ENCODE results near the gene MED29.

MED29 gene

DNA sequence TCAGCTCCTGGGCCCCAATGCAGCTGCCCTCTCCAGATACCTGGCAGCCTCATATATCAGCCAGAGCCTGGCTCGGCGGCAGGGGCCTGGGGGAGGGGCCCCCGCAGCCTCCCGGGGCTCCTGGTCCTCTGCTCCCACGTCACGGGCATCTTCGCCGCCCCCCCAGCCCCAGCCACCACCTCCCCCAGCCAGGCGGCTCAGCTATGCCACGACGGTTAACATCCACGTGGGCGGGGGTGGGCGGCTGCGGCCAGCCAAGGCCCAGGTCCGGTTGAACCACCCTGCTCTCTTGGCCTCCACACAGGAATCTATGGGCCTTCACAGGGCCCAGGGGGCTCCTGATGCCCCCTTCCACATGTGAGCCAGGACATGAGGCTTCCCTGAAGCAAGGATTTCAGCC lies 33.8 kb downstream of the MED29 start:
- no peak overlapping the region for H3K4me3 ChIP-seq (ENCODE audit: low read length in 2 of 2)
- peaks cover 6 to 26% of the 10 kb centered on the region in 2 donors for H3K36me3 ChIP-seq (ENCODE audit: control insufficient read depth in 2 of 2, insufficient read depth in 2 of 2, low read length in 2 of 2)
- no peaks in the 10 kb centered on the region for H3K9me3 ChIP-seq (ENCODE audit: control insufficient read depth in 2 of 2, low read length in 2 of 2)
- H3K4me1 ChIP-seq (ENCODE audit: control insufficient read depth, insufficient read depth, low read length): peaks cover 16% of the 10 kb centered on the region
- no peak overlapping the region for H3K9ac ChIP-seq (ENCODE audit: low read length in 2 of 2)
- H3K27me3 ChIP-seq (ENCODE audit: control insufficient read depth in 1 of 2, insufficient read depth in 2 of 2, low read length in 2 of 2): no peaks in the 10 kb centered on the region
- H3K27ac ChIP-seq (ENCODE audit: low read length): no peak overlapping the region

GRCh38 chr19:39425744-39426143 lies 34.6 kb downstream of the MED29 start:
- Histone ChIP-seq H3K4me3 (ENCODE audit: low read length in 2 of 2) (no peak overlapping the region), H3K27me3 (ENCODE audit: control insufficient read depth in 1 of 2, insufficient read depth in 2 of 2, low read length in 2 of 2) (no peaks in the 10 kb centered on the region), H3K4me1 (ENCODE audit: control insufficient read depth, insufficient read depth, low read length) (peaks cover 19% of the 10 kb centered on the region), H3K36me3 (ENCODE audit: control insufficient read depth in 2 of 2, insufficient read depth in 2 of 2, low read length in 2 of 2) (peaks cover 5 to 22% of the 10 kb centered on the region in 2 donors), H3K9ac (ENCODE audit: low read length in 2 of 2) (no peak overlapping the region), H3K27ac (ENCODE audit: low read length) (no peak overlapping the region), H3K9me3 (ENCODE audit: control insufficient read depth in 2 of 2, low read length in 2 of 2) (no peaks in the 10 kb centered on the region)

GRCh38 chr19:39426170-39426569 lies 35.0 kb downstream of the MED29 start:
- Histone ChIP-seq H3K4me3 (ENCODE audit: low read length in 2 of 2) (no peak overlapping the region), H3K36me3 (ENCODE audit: control insufficient read depth in 2 of 2, insufficient read depth in 2 of 2, low read length in 2 of 2) (peaks cover 9 to 20% of the 10 kb centered on the region in 2 donors), H3K4me1 (ENCODE audit: control insufficient read depth, insufficient read depth, low read length) (peaks cover 19% of the 10 kb centered on the region), H3K9me3 (ENCODE audit: control insufficient read depth in 2 of 2, low read length in 2 of 2) (no peaks in the 10 kb centered on the region), H3K9ac (ENCODE audit: low read length in 2 of 2) (no peak overlapping the region), H3K27me3 (ENCODE audit: control insufficient read depth in 1 of 2, insufficient read depth in 2 of 2, low read length in 2 of 2) (no peaks in the 10 kb centered on the region), H3K27ac (ENCODE audit: low read length) (no peak overlapping the region)

DNA sequence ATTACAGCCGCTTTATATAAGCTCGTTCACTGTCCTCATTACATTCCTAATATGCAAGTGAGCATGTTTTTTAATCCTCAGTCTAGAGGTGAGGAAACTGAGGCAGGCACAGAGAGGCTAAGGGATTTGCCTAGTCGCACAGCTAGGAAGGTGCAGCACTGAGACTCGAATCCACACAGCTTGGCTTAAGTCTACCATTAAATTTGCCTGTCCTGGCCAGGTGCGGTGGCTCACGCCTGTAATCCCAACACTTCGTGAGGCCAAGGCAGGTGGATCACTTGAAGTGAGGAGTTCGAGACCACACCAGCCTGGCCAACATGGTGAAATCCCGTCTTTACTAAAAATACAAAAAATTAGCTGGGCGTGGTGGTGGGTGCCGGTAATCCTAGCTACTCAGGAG lies 36.5 kb downstream of the MED29 start:
- no peak overlapping the region for H3K9ac ChIP-seq (ENCODE audit: low read length in 2 of 2)
- no peaks in the 10 kb centered on the region for H3K9me3 ChIP-seq (ENCODE audit: control insufficient read depth in 2 of 2, low read length in 2 of 2)
- no peak overlapping the region for H3K4me3 ChIP-seq (ENCODE audit: low read length in 2 of 2)
- peaks cover 12 to 19% of the 10 kb centered on the region in 2 donors for H3K36me3 ChIP-seq (ENCODE audit: control insufficient read depth in 2 of 2, insufficient read depth in 2 of 2, low read length in 2 of 2)
- peak overlapping the region; percentile 89 for H3K27ac ChIP-seq (ENCODE audit: low read length)
- no peaks in the 10 kb centered on the region for H3K27me3 ChIP-seq (ENCODE audit: control insufficient read depth in 1 of 2, insufficient read depth in 2 of 2, low read length in 2 of 2)
- H3K4me1 ChIP-seq (ENCODE audit: control insufficient read depth, insufficient read depth, low read length): peaks cover 19% of the 10 kb centered on the region

GRCh38 chr19:39428283-39429112 lies 37.3 kb downstream of the MED29 start:
- Histone ChIP-seq H3K4me1 (ENCODE audit: control insufficient read depth, insufficient read depth, low read length) (peaks cover 22% of the 10 kb centered on the region), H3K36me3 (ENCODE audit: control insufficient read depth in 2 of 2, insufficient read depth in 2 of 2, low read length in 2 of 2) (peaks cover 20 to 24% of the 10 kb centered on the region in 2 donors), H3K27me3 (ENCODE audit: control insufficient read depth in 1 of 2, insufficient read depth in 2 of 2, low read length in 2 of 2) (no peaks in the 10 kb centered on the region), H3K9ac (ENCODE audit: low read length in 2 of 2) (peak overlapping the region; percentile 63 to 66), H3K4me3 (ENCODE audit: low read length in 2 of 2) (peak overlapping the region in 1 of 2 donors; percentile 47), H3K27ac (ENCODE audit: low read length) (peak overlapping the region; percentile 89), H3K9me3 (ENCODE audit: control insufficient read depth in 2 of 2, low read length in 2 of 2) (no peaks in the 10 kb centered on the region)

DNA sequence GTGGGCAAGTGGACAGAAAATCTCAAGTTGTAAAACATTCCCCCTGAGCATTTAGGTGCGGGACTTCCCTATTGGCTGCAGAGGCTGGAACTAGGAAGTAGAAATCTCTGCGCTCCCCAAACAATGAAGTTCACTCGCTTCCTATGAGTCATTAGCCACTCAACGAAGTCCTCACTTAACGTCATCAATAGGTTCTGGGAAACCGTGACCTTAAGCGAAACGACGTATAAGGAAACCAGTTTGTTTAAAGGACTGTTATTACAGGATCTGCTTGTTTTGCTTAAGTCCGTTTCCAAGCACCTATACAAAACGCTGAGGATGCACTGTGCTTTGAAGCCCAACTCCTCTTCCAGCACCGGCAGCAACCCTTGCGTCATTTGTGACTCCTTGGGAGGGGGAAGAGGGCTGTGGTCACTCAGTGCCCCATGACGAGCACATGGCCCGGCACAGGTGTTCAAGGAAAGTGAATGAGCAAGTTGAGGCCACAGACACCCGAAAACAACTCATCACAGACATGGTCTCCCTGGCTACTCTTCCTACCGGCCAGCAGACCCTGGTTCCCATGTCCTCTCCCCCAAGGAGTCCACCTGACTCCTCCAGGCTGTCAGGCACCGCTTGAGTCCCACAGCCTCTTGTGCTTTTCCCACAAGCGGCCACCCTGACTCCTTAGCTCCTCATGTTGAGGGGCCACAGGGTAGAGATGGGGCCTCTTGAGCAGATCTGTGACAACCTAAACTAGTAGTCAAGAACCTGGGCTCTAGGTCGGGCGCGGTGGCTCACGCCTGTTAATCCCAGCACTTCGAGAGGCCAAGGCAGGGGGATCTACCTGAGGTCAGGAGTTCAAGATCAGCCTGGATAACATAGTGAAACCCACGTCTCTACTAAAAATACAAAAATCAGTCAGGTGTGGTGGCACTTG lies 39.8 kb downstream of the MED29 start:
- H3K9me3 ChIP-seq (ENCODE audit: control insufficient read depth in 2 of 2, low read length in 2 of 2): no peaks in the 10 kb centered on the region
- peaks cover 24 to 28% of the 10 kb centered on the region in 2 donors for H3K36me3 ChIP-seq (ENCODE audit: control insufficient read depth in 2 of 2, insufficient read depth in 2 of 2, low read length in 2 of 2)
- peaks cover 43% of the 10 kb centered on the region for H3K4me1 ChIP-seq (ENCODE audit: control insufficient read depth, insufficient read depth, low read length)
- H3K9ac ChIP-seq (ENCODE audit: low read length in 2 of 2): peak overlapping the region in 1 of 2 donors; percentile 29
- no peak overlapping the region for H3K4me3 ChIP-seq (ENCODE audit: low read length in 2 of 2)
- H3K27me3 ChIP-seq (ENCODE audit: control insufficient read depth in 1 of 2, insufficient read depth in 2 of 2, low read length in 2 of 2): no peaks in the 10 kb centered on the region
- peak overlapping the region; percentile 49 for H3K27ac ChIP-seq (ENCODE audit: low read length)

- no peak overlapping the region for H3K27ac ChIP-seq (ENCODE audit: low read length)
These were observed 41.5 kb downstream of the MED29 start for GRCh38 chr19:39432677-39433025.

DNA sequence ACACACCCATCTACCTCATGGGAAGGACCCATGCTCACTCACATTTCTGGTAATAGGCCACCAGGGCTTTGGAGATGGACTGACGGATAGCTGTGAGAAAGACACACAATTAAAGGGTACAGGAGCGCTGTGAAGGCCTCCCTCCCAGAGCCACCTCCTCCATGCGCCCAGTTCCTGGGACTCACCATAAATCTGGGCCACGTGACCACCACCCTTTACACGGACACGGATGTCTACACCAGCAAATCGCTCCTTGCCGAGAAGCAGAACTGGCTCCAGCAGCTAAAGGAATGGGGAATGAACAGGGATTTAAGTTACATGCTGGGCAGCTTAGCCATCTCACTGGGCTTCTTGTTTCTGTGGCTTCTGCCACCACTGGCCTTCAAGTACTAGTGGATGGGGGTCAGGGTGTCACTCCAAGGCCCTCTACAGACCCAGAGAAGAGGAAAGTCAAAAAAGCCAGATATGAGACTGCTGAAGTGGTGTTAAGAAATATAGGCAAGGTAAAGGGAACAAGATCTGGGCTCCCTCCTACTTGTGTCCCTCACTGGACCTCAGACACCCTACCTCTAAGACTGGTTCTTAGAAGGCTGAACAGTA lies 42.4 kb downstream of the MED29 start:
- peaks cover 24 to 28% of the 10 kb centered on the region in 2 donors for H3K36me3 ChIP-seq (ENCODE audit: control insufficient read depth in 2 of 2, insufficient read depth in 2 of 2, low read length in 2 of 2)
- peak overlapping the region in 1 of 2 donors; percentile 13 for H3K9ac ChIP-seq (ENCODE audit: low read length in 2 of 2)
- peaks cover 40% of the 10 kb centered on the region for H3K4me1 ChIP-seq (ENCODE audit: control insufficient read depth, insufficient read depth, low read length)
- H3K9me3 ChIP-seq (ENCODE audit: control insufficient read depth in 2 of 2, low read length in 2 of 2): no peaks in the 10 kb centered on the region
- H3K27me3 ChIP-seq (ENCODE audit: control insufficient read depth in 1 of 2, insufficient read depth in 2 of 2, low read length in 2 of 2): peaks cover 3 to 4% of the 10 kb centered on the region in 2 donors
- H3K27ac ChIP-seq (ENCODE audit: low read length): no peak overlapping the region
- H3K4me3 ChIP-seq (ENCODE audit: low read length in 2 of 2): peak overlapping the region in 1 of 2 donors; percentile 98

More at GRCh38 chr19:39432677-39433025, 41.5 kb downstream of the MED29 start:
- Histone ChIP-seq H3K4me1 (ENCODE audit: control insufficient read depth, insufficient read depth, low read length) (peaks cover 49% of the 10 kb centered on the region), H3K4me3 (ENCODE audit: low read length in 2 of 2) (no peak overlapping the region), H3K9me3 (ENCODE audit: control insufficient read depth in 2 of 2, low read length in 2 of 2) (no peaks in the 10 kb centered on the region), H3K36me3 (ENCODE audit: control insufficient read depth in 2 of 2, insufficient read depth in 2 of 2, low read length in 2 of 2) (peaks cover 24 to 28% of the 10 kb centered on the region in 2 donors), H3K9ac (ENCODE audit: low read length in 2 of 2) (no peak overlapping the region), H3K27me3 (ENCODE audit: control insufficient read depth in 1 of 2, insufficient read depth in 2 of 2, low read length in 2 of 2) (peaks cover 0 to 2% of the 10 kb centered on the region in 2 donors)

DNA sequence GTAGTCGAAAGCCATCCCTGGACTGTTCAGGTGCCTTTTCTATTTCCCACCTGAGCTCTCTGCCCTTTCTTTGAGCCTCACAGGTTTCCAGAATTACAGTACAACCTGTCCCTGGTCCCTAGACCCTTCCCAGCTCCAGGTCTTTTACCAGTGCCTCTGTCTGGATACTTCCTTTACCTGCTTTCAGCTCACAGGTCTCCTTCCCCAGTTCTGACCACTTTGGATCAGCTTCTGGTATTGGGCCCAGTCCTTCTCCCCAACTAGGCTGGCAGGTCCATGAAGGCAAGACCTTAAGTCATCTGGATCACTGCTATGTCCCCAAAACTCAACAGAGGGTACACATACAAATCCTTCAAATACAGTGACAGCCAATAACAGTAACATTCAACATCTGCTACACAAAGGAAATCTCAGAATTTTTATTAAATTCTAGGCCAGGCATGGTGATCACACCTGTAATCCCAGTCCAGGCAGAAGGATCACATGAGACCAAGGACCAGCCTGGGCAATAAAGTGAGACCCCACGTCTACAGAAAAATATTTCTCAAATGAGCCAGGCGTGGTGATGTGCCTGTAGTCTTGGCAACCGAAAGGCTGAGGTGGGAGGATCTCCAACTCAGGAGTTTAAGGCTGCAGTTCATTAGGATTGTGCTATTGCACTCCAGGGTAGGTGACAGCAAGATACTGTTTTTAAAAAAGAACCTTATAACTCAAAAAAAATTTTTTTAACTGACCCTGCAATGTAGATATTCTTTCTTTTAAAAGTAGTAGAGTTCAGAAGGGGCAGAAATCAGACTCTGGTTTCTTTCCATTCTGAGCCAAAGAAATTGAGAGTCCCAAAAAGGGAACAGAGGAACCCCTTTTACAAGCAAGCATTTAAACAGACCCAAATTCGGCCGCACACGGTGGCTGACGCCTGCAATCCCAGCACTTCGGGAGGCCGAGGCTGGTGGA lies 43.2 kb downstream of the MED29 start:
- Histone ChIP-seq H3K27me3 (ENCODE audit: control insufficient read depth in 1 of 2, insufficient read depth in 2 of 2, low read length in 2 of 2) (peaks cover 3 to 4% of the 10 kb centered on the region in 2 donors), H3K9me3 (ENCODE audit: control insufficient read depth in 2 of 2, low read length in 2 of 2) (no peaks in the 10 kb centered on the region), H3K36me3 (ENCODE audit: control insufficient read depth in 2 of 2, insufficient read depth in 2 of 2, low read length in 2 of 2) (peaks cover 24 to 28% of the 10 kb centered on the region in 2 donors), H3K4me3 (ENCODE audit: low read length in 2 of 2) (peak overlapping the region; percentile 98 to 99), H3K9ac (ENCODE audit: low read length in 2 of 2) (peak overlapping the region; percentile 42 to 99), H3K27ac (ENCODE audit: low read length) (no peak overlapping the region), H3K4me1 (ENCODE audit: control insufficient read depth, insufficient read depth, low read length) (peaks cover 34% of the 10 kb centered on the region)
